ENCODE results near the gene C5orf22.

DNA sequence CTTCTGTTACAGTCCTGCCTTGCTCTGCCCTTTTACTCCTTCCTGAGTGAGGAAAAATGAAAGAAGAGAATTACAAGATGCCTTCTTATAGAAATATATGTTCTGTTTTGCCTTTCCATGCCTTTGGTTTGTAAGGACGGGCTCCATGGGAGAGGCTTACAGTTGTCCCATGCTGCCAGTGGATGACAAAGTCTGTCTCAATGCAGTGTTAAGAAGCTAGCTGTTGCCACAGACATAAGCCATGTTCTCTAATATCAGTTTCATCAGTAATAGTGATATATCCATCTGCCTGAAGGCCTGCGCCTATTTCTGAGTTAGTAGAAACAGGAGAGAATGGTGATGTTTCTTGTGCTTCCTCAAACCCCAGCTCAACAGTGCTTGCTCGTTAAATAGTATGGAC is 27.8 kb downstream of the C5orf22 start:
- TF ChIP-seq CTCF (conservative IDR thresholded peaks at IDR 0.05 in 1 of 2, IDR thresholded peaks at IDR 0.05 in 1 of 2; ENCODE audit: low read depth in 1 of 2, low read length in 2 of 2): no peak
- no peak for TF ChIP-seq EZH2 (IDR thresholded peaks at IDR 0.05; ENCODE audit: low read length, missing control alignments)
